Measurements from ENCODE around the gene TPM4. TPM values are rescaled to one million over a fixed set of nuclear protein-coding genes. Genes with fewer than 3 reads are reported as not detected.

TPM4 gene
- total RNA-seq, 1 donor = 1,233 TPM

GRCh38 chr19:16036397-16036925, 39.8 kb upstream of the TPM4 start:
- Histone ChIP-seq H3K4me2 (ENCODE audit: insufficient read depth, low read length) (no peak overlapping the region), H2AFZ (ENCODE audit: low read length) (no peak overlapping the region), H3K36me3 (ENCODE audit: insufficient read depth, low read length) (no peaks in the 10 kb centered on the region), H3K27me3 (ENCODE audit: insufficient read depth, low read length) (no peaks in the 10 kb centered on the region), H3K4me3 (ENCODE audit: insufficient read depth, low read length) (no peak overlapping the region), H3K79me2 (ENCODE audit: insufficient read depth, low read length) (no peaks in the 10 kb centered on the region), H4K20me1 (ENCODE audit: insufficient read depth, low read length) (no peaks in the 10 kb centered on the region), H3K9me3 (ENCODE audit: low read depth, low read length) (no peaks in the 10 kb centered on the region), H3K4me1 (ENCODE audit: insufficient read depth, low read length) (peaks cover 11% of the 10 kb centered on the region), H3K27ac (ENCODE audit: low read depth, low read length) (no peak overlapping the region)
- DNase-seq (ENCODE audit: insufficient read length, low spot score, missing footprints) = peak; percentile 61
- TF ChIP-seq CTCF (IDR thresholded peaks at IDR 0.05; ENCODE audit: extremely low read depth, low read depth, low read length) = no peak

DNA sequence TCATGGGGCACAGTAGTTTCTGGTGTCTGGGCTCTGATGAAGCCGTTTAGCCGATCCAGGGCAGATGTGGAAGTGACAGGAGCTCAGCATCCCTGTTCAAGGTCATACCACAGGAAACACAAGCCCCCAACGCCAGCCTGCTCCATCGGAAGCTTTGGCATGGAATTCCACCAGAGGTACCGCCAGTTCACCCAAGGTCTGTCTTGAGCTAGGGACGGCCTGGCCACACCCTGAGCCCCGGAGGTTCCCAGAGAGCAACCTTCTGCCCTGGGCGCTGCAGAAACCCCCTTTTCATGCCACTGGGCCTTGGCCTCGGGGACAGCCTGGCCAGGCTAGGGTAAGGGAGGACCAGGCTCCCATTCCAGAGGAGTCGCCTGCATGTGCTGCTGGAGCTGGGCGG, 39.4 kb upstream of the TPM4 start:
- TF ChIP-seq CTCF (IDR thresholded peaks at IDR 0.05; ENCODE audit: extremely low read depth, low read depth, low read length) = no peak
- Histone ChIP-seq H3K9me3 (ENCODE audit: low read depth, low read length) (no peaks in the 10 kb centered on the region), H3K36me3 (ENCODE audit: insufficient read depth, low read length) (no peaks in the 10 kb centered on the region), H4K20me1 (ENCODE audit: insufficient read depth, low read length) (no peaks in the 10 kb centered on the region), H3K4me1 (ENCODE audit: insufficient read depth, low read length) (peaks cover 14% of the 10 kb centered on the region), H2AFZ (ENCODE audit: low read length) (no peak overlapping the region), H3K4me2 (ENCODE audit: insufficient read depth, low read length) (no peak overlapping the region), H3K27ac (ENCODE audit: low read depth, low read length) (no peak overlapping the region), H3K27me3 (ENCODE audit: insufficient read depth, low read length) (no peaks in the 10 kb centered on the region), H3K79me2 (ENCODE audit: insufficient read depth, low read length) (no peaks in the 10 kb centered on the region), H3K4me3 (ENCODE audit: insufficient read depth, low read length) (no peak overlapping the region)
- peak; percentile 45 for DNase-seq (ENCODE audit: insufficient read length, low spot score, missing footprints)

GRCh38 chr19:16037424-16038195, 38.7 kb upstream of the TPM4 start:
- Histone ChIP-seq H3K79me2 (ENCODE audit: insufficient read depth, low read length) (no peaks in the 10 kb centered on the region), H3K9me3 (ENCODE audit: low read depth, low read length) (no peaks in the 10 kb centered on the region), H3K4me1 (ENCODE audit: insufficient read depth, low read length) (peaks cover 14% of the 10 kb centered on the region), H3K27me3 (ENCODE audit: insufficient read depth, low read length) (no peaks in the 10 kb centered on the region), H3K36me3 (ENCODE audit: insufficient read depth, low read length) (no peaks in the 10 kb centered on the region), H3K4me2 (ENCODE audit: insufficient read depth, low read length) (no peak overlapping the region), H4K20me1 (ENCODE audit: insufficient read depth, low read length) (no peaks in the 10 kb centered on the region), H3K27ac (ENCODE audit: low read depth, low read length) (no peak overlapping the region), H2AFZ (ENCODE audit: low read length) (no peak overlapping the region), H3K4me3 (ENCODE audit: insufficient read depth, low read length) (no peak overlapping the region)
- TF ChIP-seq CTCF (IDR thresholded peaks at IDR 0.05; ENCODE audit: extremely low read depth, low read depth, low read length) = no peak
- peak; percentile 69 for DNase-seq (ENCODE audit: insufficient read length, low spot score, missing footprints)

- peak; percentile 38 for DNase-seq (ENCODE audit: insufficient read length, low spot score, missing footprints)
- TF ChIP-seq CTCF (IDR thresholded peaks at IDR 0.05; ENCODE audit: extremely low read depth, low read depth, low read length) = no peak
- Histone ChIP-seq H3K4me3 (ENCODE audit: insufficient read depth, low read length) (no peak overlapping the region), H3K4me1 (ENCODE audit: insufficient read depth, low read length) (peaks cover 16% of the 10 kb centered on the region), H3K36me3 (ENCODE audit: insufficient read depth, low read length) (no peaks in the 10 kb centered on the region), H4K20me1 (ENCODE audit: insufficient read depth, low read length) (no peaks in the 10 kb centered on the region), H3K9me3 (ENCODE audit: low read depth, low read length) (no peaks in the 10 kb centered on the region), H3K79me2 (ENCODE audit: insufficient read depth, low read length) (no peaks in the 10 kb centered on the region), H2AFZ (ENCODE audit: low read length) (no peak overlapping the region), H3K4me2 (ENCODE audit: insufficient read depth, low read length) (no peak overlapping the region), H3K27ac (ENCODE audit: low read depth, low read length) (no peak overlapping the region), H3K27me3 (ENCODE audit: insufficient read depth, low read length) (no peaks in the 10 kb centered on the region)
Measured at GRCh38 chr19:16038196-16038695, 38.0 kb upstream of the TPM4 start.
